Left lung (tissue), 10 donors: ENCODE measurements around the gene MYF6. TPM values are rescaled to one million over a fixed set of nuclear protein-coding genes. Genes with fewer than 3 reads are reported as not detected.

ENCODE experiments used
- ATAC-seq: fragments of 200-7000 bp; cut with Tn5 transposase; one replicate; pipeline ENCODE4 v1.9.1; 2020; ENCODE audit warnings: moderate library complexity
- DNase-seq, 4 donors: peaks; one replicate each; pipeline ENCODE4 v3.0.0-alpha.2; 2013 to 2020
- H3K27ac ChIP-seq, 2 donors: fragments of 200-600 bp; sonication (generic) in 1 of 2; one replicate each; pipeline versions ENCODE4 v1.5.0 to v1.8.0; 2020 to 2021
- H3K27me3 ChIP-seq, 2 donors: fragments of 200-600 bp; sonication (generic) in 1 of 2; one replicate each; pipeline versions ENCODE4 v1.5.0 to v1.8.0; 2020 to 2021
- H3K36me3 ChIP-seq, 2 donors: fragments of 200-600 bp; sonication (generic) in 1 of 2; one replicate each; pipeline versions ENCODE4 v1.5.0 to v1.8.0; 2020 to 2021
- H3K4me1 ChIP-seq, 2 donors: fragments of 200-600 bp; one replicate each; pipeline ENCODE4 v1.8.0; 2021
- H3K4me3 ChIP-seq, 2 donors: fragments of 200-600 bp; sonication (generic) in 1 of 2; one replicate each; pipeline versions ENCODE4 v1.5.0 to v1.8.0; 2020 to 2021; ENCODE audit warnings: mild to moderate bottlenecking in 1 of 2
- H3K9me3 ChIP-seq, 2 donors: fragments of 200-600 bp; sonication (generic) in 1 of 2; one replicate each; pipeline versions ENCODE4 v1.5.0 to v1.8.0; 2020 to 2021
- intact Hi-C, 2 donors: fragments of 100-400 bp; cut with DNase I; formaldehyde crosslinking; loops; one replicate each; pipeline versions ENCODE4 v1.11.2 to v1.14.2; 2022
- polyA plus RNA-seq, 6 donors: library from polyadenylated mRNA; unstranded; fragments of 120-200 nt; gene quantifications; one replicate each; pipeline ENCODE4 v1.2.1, GENCODE V29; 2013; ENCODE audit not compliant: insufficient read length in 6 of 6
- total RNA-seq, 2 donors: library from RNA; stranded (reverse); fragmentation: NEBNext Ultra II Directional; extraction: Animal tissue kit (Norgen Biotek cat#: 25700); gene quantifications; one replicate each; pipeline ENCODE4 v1.2.1, GENCODE V29; 2021
- TF ChIP-seq, protein P1 (sequence below), 2 donors: fragments of 200-600 bp; sonication (generic) in 1 of 2; IDR thresholded peaks; one replicate each; pipeline versions ENCODE4 v1.5.0 to v1.8.0; 2021; ENCODE audit warnings: antibody characterized with exemption in 2 of 2
- donor health status: DM: no; HTN: yes; CAD: no.
- donor health status: DM: no; HTN: no; CAD: no.

Gene MYF6
- total and polyA plus RNA-seq, 8 donors, result 0.13 to 0.46 (median 0.24) TPM; not detected in 2

DNA sequence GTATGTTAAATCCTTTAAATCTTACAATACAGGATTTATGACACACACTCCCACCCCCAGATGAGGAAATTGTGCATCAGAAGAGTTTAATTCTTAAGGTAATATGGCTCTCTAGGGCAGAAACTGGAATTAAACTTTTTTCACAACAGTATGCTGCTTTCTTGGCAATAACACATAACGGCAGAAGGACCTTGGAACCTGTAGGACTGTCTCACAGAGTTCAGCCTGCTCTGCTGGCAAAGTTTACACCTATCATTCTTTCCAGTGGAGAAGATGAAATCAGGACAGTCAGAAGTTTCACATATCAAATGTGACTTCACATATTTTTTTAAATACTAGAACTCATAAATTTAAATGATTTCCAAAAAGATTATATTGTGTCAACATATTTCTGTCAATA is 30.6 kb upstream of the MYF6 start:
- ATAC-seq (no peak), DNase-seq (no peak)
- H3K9me3 ChIP-seq, result no peaks in the 10 kb centered on the region
- intact Hi-C loops, result no loop called here
- no peaks in the 10 kb centered on the region for H3K27me3 ChIP-seq
- no peak overlapping the region for H3K4me3 ChIP-seq
- TF ChIP-seq, protein P1, sequence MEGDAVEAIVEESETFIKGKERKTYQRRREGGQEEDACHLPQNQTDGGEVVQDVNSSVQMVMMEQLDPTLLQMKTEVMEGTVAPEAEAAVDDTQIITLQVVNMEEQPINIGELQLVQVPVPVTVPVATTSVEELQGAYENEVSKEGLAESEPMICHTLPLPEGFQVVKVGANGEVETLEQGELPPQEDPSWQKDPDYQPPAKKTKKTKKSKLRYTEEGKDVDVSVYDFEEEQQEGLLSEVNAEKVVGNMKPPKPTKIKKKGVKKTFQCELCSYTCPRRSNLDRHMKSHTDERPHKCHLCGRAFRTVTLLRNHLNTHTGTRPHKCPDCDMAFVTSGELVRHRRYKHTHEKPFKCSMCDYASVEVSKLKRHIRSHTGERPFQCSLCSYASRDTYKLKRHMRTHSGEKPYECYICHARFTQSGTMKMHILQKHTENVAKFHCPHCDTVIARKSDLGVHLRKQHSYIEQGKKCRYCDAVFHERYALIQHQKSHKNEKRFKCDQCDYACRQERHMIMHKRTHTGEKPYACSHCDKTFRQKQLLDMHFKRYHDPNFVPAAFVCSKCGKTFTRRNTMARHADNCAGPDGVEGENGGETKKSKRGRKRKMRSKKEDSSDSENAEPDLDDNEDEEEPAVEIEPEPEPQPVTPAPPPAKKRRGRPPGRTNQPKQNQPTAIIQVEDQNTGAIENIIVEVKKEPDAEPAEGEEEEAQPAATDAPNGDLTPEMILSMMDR (IDR thresholded peaks at IDR 0.05), result no peak
- H3K4me1 ChIP-seq, result no peaks in the 10 kb centered on the region
- no peak overlapping the region for H3K27ac ChIP-seq
- H3K36me3 ChIP-seq, result no peaks in the 10 kb centered on the region

DNA sequence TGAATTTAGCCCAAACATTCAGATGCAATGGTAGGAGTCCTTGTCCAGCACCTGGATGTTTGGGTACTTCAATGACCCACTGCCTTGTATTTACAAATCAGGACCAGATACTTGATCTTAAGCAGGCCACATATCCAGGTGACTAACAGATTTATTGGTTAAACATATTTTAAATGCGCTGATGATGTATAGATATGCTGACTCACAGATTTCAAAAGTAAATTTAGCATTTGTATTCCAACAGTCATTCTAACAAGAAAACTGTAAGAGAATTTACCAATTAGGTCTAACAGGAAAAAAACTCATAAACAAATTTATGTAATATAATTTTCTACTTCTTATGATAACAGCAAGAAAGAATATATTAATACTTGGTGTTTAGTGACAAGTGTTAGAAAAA is 29.4 kb upstream of the MYF6 start:
- ATAC-seq (no peak), DNase-seq (no peak)
- TF ChIP-seq, protein P1 (IDR thresholded peaks at IDR 0.05), result no peak
- Histone ChIP-seq H3K9me3 (no peaks in the 10 kb centered on the region), H3K36me3 (no peaks in the 10 kb centered on the region), H3K27me3 (no peaks in the 10 kb centered on the region), H3K27ac (no peak overlapping the region), H3K4me3 (no peak overlapping the region), H3K4me1 (no peaks in the 10 kb centered on the region)
- intact Hi-C loops, result no loop called here

DNA sequence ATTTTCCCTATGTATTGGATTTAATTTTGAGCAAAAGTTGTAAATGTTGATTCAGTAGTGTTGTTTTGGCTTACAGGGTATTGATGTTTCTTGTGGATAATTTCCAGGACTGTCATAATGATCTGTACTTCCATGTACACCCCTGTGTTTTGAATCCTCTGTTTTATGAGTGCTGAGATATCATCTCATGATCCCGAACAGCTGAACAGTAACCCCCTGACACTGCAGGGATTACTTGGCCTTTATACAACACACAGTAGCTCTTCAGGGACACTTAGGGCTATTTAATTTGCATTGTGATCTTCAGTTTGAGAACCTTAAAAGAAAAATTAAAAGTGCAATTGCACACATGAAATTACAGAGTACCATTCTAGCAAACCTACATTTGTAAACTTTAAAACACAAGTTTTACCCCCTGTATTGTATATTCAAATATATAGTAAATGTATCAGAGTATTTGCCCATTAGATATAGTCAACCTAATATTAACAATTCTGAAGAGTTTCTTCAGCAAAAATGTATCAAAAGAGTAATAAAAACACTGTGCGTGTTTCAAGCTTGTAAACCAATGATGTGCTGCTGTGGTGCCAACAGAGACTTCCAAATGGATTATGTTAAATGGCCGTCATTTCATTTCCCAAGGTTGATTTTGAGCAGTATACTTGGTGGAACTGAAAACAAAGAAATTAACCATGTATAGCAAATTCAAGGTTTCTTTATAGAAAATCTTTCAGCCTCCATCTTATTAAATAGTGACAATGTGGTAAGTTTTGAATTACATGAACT is 27.9 kb upstream of the MYF6 start:
- Histone ChIP-seq H3K4me1 (no peaks in the 10 kb centered on the region), H3K9me3 (no peaks in the 10 kb centered on the region), H3K27ac (no peak overlapping the region), H3K27me3 (no peaks in the 10 kb centered on the region), H3K36me3 (no peaks in the 10 kb centered on the region), H3K4me3 (no peak overlapping the region)
- ATAC-seq (no peak), DNase-seq (no peak)
- TF ChIP-seq, protein P1 (IDR thresholded peaks at IDR 0.05), result no peak
- intact Hi-C loops, result no loop called here

DNA sequence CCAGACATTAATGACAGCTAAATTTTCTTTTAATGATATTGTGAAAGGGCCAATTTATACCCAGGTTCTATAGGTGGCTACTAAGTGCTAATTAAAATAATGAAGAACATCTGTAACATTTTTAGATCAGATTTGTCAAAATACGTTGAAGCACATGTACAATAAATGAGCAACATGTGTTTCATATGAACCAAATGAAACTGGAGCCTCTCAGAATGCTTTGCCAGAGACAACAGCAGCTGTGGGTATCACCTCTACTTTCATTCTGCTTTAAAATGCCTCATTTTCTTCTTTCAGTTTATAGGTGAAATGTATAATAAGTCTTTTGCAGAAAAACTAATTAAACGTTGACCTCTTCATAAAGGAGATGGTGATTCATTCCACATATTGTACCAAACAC is 26.1 kb upstream of the MYF6 start:
- H3K36me3 ChIP-seq, result no peaks in the 10 kb centered on the region
- H3K27ac ChIP-seq, result no peak overlapping the region
- no peaks in the 10 kb centered on the region for H3K4me1 ChIP-seq
- no peak for DNase-seq
- no peak for ATAC-seq
- no peaks in the 10 kb centered on the region for H3K9me3 ChIP-seq
- no peaks in the 10 kb centered on the region for H3K27me3 ChIP-seq
- H3K4me3 ChIP-seq, result no peak overlapping the region
- TF ChIP-seq, protein P1 (IDR thresholded peaks at IDR 0.05), result no peak
- intact Hi-C loops, result no loop called here

DNA sequence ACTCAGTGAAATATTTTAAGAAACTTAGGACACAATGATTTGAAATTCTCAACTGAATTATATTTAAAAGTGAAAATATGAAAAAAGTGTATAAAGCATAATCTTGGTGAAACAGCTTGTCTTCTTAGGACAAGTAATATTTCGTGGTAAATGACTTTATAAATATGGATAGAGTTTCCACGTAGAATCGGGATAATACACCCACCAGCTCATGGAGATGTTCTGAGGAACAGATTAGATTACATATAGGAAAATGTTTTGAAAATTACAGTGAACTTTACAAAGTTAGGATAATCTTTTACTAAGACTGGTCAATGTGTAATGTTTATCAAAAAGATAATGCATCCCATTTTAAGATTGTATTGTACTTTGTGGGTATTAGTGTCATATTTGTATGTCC is 25.6 kb upstream of the MYF6 start:
- no peak for ATAC-seq
- H3K9me3 ChIP-seq, result no peaks in the 10 kb centered on the region
- H3K4me3 ChIP-seq, result no peak overlapping the region
- no peaks in the 10 kb centered on the region for H3K36me3 ChIP-seq
- no peaks in the 10 kb centered on the region for H3K4me1 ChIP-seq
- DNase-seq, result no peak
- intact Hi-C loops, result no loop called here
- TF ChIP-seq, protein P1 (IDR thresholded peaks at IDR 0.05), result no peak
- no peak overlapping the region for H3K27ac ChIP-seq
- H3K27me3 ChIP-seq, result no peaks in the 10 kb centered on the region
